HepG2 (cell line): ENCODE measurements around the gene LRRN4CL. TPM values are rescaled to one million over a fixed set of nuclear protein-coding genes. Genes with fewer than 3 reads are reported as not detected.

Experiments used
- ADNP ChIP-seq: sonication (generic); formaldehyde crosslinking; IDR thresholded peaks from 2 replicates; pipeline ENCODE4 v1.4.0; 2020; ENCODE audit warnings: missing genetic modification reagents
- DDIT3 ChIP-seq: sonication (generic); formaldehyde crosslinking; IDR thresholded peaks from 2 replicates; pipeline ENCODE4 v1.4.0; 2020; ENCODE audit warnings: mild to moderate bottlenecking, missing genetic modification reagents
- ELF3 ChIP-seq: IDR thresholded peaks from 2 replicates; pipeline ENCODE4 v1.6.1; 2016; ENCODE audit warnings: missing genetic modification reagents, missing compliant biosample characterization
- HNF4G ChIP-seq, 2 experiments: sonication (generic) in 1 of 2; formaldehyde crosslinking in 1 of 2; IDR thresholded peaks; 2 replicates each; pipeline versions ENCODE4 v1.4.0 to v1.6.1; 2011 to 2020; ENCODE audit warnings: borderline replicate concordance in 2 of 2, low read depth in 2 of 2, mild to moderate bottlenecking in 2 of 2, low read length in 1 of 2, missing genetic modification reagents in 1 of 2, moderate library complexity in 1 of 2
- PHF5A ChIP-seq: IDR thresholded peaks from one replicate; pipeline ENCODE4 v1.6.1; 2018; ENCODE audit warnings: low read depth, missing genetic modification reagents; ENCODE audit not compliant: unreplicated experiment
- REL ChIP-seq: sonication (generic); formaldehyde crosslinking; conservative IDR thresholded peaks from 2 replicates; pipeline ENCODE4 v1.8.0; 2022; ENCODE audit warnings: mild to moderate bottlenecking, missing genetic modification reagents, moderate library complexity
- SYNCRIP ChIP-seq: fragments of 200-400 bp; formaldehyde crosslinking; IDR thresholded peaks from 2 replicates; pipeline ENCODE4 v1.6.1; 2018; ENCODE audit warnings: mild to moderate bottlenecking, low read depth, low read length; ENCODE audit not compliant: insufficient read depth
- ZFP41 ChIP-seq: sonication (generic); formaldehyde crosslinking; IDR thresholded peaks from 2 replicates; pipeline ENCODE4 v1.4.0; 2020; ENCODE audit warnings: mild to moderate bottlenecking, missing genetic modification reagents, borderline replicate concordance
- ZNF276 ChIP-seq: sonication (generic); formaldehyde crosslinking; IDR thresholded peaks from 2 replicates; pipeline ENCODE4 v1.4.0; 2020; ENCODE audit warnings: mild to moderate bottlenecking, low read depth, missing genetic modification reagents
- ZNF598 ChIP-seq: sonication (generic); formaldehyde crosslinking; IDR thresholded peaks from 2 replicates; pipeline ENCODE4 v1.5.1; 2020; ENCODE audit warnings: mild to moderate bottlenecking, missing genetic modification reagents, borderline replicate concordance
- ZNF605 ChIP-seq: sonication (generic); formaldehyde crosslinking; IDR thresholded peaks from 2 replicates; pipeline ENCODE4 v1.8.0; 2022; ENCODE audit warnings: mild to moderate bottlenecking, missing genetic modification reagents
- ZNF614 ChIP-seq: IDR thresholded peaks from 2 replicates; pipeline ENCODE4 v1.6.1; 2018; ENCODE audit warnings: missing biosample characterization, missing genetic modification reagents, inconsistent platforms, borderline replicate concordance
- ZNF644 ChIP-seq: IDR thresholded peaks from 2 replicates; pipeline ENCODE4 v1.6.1; 2016; ENCODE audit warnings: low read depth
- polyA plus RNA-seq, 8 experiments: library from polyadenylated mRNA; depleted of rRNA in 3 of 8; stranded (reverse) in 7 of 8; unstranded in 1 of 8; fragments of >200 nt; fragmentation: Illumina TruSeq in 4 of 8; extraction: Trizol in 4 of 8; gene quantifications; 2 replicates each; pipeline versions ENCODE4 v1.2.1 to v1.2.3, GENCODE V29; 2011 to 2016; ENCODE audit warnings: low read depth in 4 of 8, missing spikeins in 1 of 8, mixed read lengths in 1 of 8; ENCODE audit not compliant: insufficient read depth in 1 of 8
- total RNA-seq, 5 experiments: library from RNA; depleted of rRNA; stranded (reverse); fragments of >200 nt; fragmentation: Illumina TruSeq; extraction: Trizol; gene quantifications; 2 replicates each; pipeline ENCODE4 v1.2.3, GENCODE V29; 2016; ENCODE audit warnings: low read depth in 1 of 5
- TF ChIP-seq, protein P1 (sequence below): sonication (generic); formaldehyde crosslinking; IDR thresholded peaks from 2 replicates; pipeline ENCODE4 v1.4.0; 2020; ENCODE audit warnings: low read depth, mild to moderate bottlenecking, missing genetic modification reagents
- TF ChIP-seq, protein P2 (sequence below): sonication (generic); formaldehyde crosslinking; IDR thresholded peaks from 2 replicates; pipeline ENCODE4 v1.5.0; 2020; ENCODE audit warnings: mild to moderate bottlenecking, missing genetic modification reagents, borderline replicate concordance

Gene LRRN4CL
- total and polyA plus RNA-seq, 2 of the 13 experiments (the other 11 are each of a cell fraction or from before 2014, with no cell fraction given): 0.11 TPM; not detected in 1

DNA sequence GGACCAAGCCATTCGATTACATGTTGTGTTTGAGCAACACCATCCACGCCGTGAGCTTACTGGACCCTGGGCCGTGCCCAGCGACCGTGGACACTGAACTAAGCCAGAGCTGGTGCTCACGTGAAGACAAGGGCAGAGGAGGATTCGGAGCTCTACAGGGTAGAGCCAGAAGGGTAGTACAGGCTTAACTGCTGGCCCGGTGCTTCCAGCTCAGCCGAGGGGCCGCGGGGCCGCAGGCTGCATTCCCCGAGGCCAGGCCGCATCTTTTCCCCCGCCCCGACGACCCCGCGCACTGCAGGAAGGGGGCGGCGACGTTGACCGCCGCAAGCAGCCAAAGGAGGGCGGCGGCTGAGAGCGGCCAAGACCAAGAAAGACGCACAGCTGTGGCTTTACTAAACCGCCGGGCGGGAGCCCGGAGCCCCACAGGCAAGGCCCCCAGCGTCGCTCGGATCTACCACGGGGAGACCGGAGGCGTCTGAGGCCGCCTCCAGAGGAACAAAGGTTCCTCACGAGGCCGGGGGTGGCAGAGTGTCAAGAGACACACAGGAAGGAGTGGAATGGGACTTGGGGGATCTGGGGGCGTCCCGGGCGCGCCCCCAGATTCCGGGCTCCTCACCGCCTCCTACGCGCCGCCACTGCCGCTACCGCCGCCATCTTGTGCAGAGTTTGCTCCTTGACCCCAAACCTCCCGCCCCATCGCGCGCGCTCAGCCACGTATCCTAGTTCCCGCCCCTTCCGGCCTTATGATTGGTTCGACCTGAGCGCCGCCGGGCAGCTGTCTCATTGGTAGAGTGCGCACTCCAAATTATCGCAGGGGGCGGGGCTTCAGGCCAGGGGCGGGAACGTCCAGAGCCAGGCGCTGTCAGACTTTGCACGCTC, 43.1 kb downstream of the LRRN4CL start, which contains the start of gene GANAB (continued):
- no peak for TF ChIP-seq ZNF605 (CRISPR knock-in tag)
- TF ChIP-seq HNF4G (IDR thresholded peaks at IDR 0.05; ENCODE audit: borderline replicate concordance, low read depth, low read length): peak; percentile 57; the same call in 1 of the 2 replicates
- peak; percentile 25; the same call in 1 of the 2 replicates for TF ChIP-seq HNF4G (CRISPR knock-in tag; IDR thresholded peaks at IDR 0.05; ENCODE audit: borderline replicate concordance, low read depth)
- TF ChIP-seq REL (CRISPR knock-in tag): 0 out of 2 replicates have a peak, but pooled peaks have one; percentile 70
- TF ChIP-seq ZFP41 (CRISPR knock-in tag): no peak; the same call in 1 of the 2 replicates
- peak; percentile 17; the same call in 1 of the 2 replicates for TF ChIP-seq ELF3
- TF ChIP-seq DDIT3 (CRISPR knock-in tag): no peak
- no peak for TF ChIP-seq ZNF276 (CRISPR knock-in tag)
- TF ChIP-seq ADNP (CRISPR knock-in tag): no peak
- TF ChIP-seq ZNF598 (CRISPR knock-in tag): no peak
- TF ChIP-seq SYNCRIP: no peak
- no peak for TF ChIP-seq PHF5A (CRISPR knock-in tag)
- TF ChIP-seq ZNF614 (CRISPR knock-in tag): peak; percentile 16; the same call in 1 of the 2 replicates
- TF ChIP-seq, protein P1, sequence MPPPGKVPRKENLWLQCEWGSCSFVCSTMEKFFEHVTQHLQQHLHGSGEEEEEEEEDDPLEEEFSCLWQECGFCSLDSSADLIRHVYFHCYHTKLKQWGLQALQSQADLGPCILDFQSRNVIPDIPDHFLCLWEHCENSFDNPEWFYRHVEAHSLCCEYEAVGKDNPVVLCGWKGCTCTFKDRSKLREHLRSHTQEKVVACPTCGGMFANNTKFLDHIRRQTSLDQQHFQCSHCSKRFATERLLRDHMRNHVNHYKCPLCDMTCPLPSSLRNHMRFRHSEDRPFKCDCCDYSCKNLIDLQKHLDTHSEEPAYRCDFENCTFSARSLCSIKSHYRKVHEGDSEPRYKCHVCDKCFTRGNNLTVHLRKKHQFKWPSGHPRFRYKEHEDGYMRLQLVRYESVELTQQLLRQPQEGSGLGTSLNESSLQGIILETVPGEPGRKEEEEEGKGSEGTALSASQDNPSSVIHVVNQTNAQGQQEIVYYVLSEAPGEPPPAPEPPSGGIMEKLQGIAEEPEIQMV: 0 out of 2 replicates have a peak, but pooled peaks have one; percentile 22
- TF ChIP-seq, protein P2, sequence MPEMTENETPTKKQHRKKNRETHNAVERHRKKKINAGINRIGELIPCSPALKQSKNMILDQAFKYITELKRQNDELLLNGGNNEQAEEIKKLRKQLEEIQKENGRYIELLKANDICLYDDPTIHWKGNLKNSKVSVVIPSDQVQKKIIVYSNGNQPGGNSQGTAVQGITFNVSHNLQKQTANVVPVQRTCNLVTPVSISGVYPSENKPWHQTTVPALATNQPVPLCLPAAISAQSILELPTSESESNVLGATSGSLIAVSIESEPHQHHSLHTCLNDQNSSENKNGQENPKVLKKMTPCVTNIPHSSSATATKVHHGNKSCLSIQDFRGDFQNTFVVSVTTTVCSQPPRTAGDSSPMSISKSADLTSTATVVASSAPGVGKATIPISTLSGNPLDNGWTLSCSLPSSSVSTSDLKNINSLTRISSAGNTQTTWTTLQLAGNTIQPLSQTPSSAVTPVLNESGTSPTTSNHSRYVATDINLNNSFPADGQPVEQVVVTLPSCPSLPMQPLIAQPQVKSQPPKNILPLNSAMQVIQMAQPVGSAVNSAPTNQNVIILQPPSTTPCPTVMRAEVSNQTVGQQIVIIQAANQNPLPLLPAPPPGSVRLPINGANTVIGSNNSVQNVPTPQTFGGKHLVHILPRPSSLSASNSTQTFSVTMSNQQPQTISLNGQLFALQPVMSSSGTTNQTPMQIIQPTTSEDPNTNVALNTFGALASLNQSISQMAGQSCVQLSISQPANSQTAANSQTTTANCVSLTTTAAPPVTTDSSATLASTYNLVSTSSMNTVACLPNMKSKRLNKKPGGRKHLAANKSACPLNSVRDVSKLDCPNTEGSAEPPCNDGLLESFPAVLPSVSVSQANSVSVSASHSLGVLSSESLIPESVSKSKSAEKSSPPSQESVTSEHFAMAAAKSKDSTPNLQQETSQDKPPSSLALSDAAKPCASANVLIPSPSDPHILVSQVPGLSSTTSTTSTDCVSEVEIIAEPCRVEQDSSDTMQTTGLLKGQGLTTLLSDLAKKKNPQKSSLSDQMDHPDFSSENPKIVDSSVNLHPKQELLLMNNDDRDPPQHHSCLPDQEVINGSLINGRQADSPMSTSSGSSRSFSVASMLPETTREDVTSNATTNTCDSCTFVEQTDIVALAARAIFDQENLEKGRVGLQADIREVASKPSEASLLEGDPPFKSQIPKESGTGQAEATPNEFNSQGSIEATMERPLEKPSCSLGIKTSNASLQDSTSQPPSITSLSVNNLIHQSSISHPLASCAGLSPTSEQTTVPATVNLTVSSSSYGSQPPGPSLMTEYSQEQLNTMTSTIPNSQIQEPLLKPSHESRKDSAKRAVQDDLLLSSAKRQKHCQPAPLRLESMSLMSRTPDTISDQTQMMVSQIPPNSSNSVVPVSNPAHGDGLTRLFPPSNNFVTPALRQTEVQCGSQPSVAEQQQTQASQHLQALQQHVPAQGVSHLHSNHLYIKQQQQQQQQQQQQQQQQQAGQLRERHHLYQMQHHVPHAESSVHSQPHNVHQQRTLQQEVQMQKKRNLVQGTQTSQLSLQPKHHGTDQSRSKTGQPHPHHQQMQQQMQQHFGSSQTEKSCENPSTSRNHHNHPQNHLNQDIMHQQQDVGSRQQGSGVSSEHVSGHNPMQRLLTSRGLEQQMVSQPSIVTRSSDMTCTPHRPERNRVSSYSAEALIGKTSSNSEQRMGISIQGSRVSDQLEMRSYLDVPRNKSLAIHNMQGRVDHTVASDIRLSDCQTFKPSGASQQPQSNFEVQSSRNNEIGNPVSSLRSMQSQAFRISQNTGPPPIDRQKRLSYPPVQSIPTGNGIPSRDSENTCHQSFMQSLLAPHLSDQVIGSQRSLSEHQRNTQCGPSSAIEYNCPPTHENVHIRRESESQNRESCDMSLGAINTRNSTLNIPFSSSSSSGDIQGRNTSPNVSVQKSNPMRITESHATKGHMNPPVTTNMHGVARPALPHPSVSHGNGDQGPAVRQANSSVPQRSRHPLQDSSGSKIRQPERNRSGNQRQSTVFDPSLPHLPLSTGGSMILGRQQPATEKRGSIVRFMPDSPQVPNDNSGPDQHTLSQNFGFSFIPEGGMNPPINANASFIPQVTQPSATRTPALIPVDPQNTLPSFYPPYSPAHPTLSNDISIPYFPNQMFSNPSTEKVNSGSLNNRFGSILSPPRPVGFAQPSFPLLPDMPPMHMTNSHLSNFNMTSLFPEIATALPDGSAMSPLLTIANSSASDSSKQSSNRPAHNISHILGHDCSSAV (CRISPR knock-in tag): 0 out of 2 replicates have a peak, but pooled peaks have one; percentile 63
- TF ChIP-seq ZNF644: no peak
